ENCODE measurements around the gene TLR2. TPM values are rescaled to one million over a fixed set of nuclear protein-coding genes. Genes with fewer than 3 reads are reported as not detected.

The TLR2 gene
- total RNA-seq, 1 experiment from 2014 or later, result 10.8 TPM

GRCh38 chr4:153724606-153725005, 40.5 kb downstream of the TLR2 start:
- no TSS peak for BruUV-seq (replicated peaks)
- TF ChIP-seq CTCF (IDR thresholded peaks at IDR 0.05; ENCODE audit: unreplicated experiment), result no peak
- DNase-seq, result no peak
- CTCF ChIA-PET, result no interaction called here
- no peak overlapping the region for H3K27ac Mint-ChIP-seq (ENCODE audit: unreplicated experiment)
- H3K27me3 Mint-ChIP-seq (ENCODE audit: unreplicated experiment), result no peaks in the 10 kb centered on the region
- H3K4me1 Mint-ChIP-seq (ENCODE audit: low read depth, unreplicated experiment), result no peaks in the 10 kb centered on the region
- H3K9me3 Mint-ChIP-seq (ENCODE audit: low read depth, unreplicated experiment), result no peaks in the 10 kb centered on the region
- no peaks in the 10 kb centered on the region for H3K36me3 Mint-ChIP-seq (ENCODE audit: insufficient read depth, unreplicated experiment)
- no peak overlapping the region for H3K4me3 Mint-ChIP-seq (ENCODE audit: low read depth, unreplicated experiment)
- intact Hi-C loops (cut with micrococcal nuclease; ENCODE audit: unreplicated experiment), result no loop called here

DNA sequence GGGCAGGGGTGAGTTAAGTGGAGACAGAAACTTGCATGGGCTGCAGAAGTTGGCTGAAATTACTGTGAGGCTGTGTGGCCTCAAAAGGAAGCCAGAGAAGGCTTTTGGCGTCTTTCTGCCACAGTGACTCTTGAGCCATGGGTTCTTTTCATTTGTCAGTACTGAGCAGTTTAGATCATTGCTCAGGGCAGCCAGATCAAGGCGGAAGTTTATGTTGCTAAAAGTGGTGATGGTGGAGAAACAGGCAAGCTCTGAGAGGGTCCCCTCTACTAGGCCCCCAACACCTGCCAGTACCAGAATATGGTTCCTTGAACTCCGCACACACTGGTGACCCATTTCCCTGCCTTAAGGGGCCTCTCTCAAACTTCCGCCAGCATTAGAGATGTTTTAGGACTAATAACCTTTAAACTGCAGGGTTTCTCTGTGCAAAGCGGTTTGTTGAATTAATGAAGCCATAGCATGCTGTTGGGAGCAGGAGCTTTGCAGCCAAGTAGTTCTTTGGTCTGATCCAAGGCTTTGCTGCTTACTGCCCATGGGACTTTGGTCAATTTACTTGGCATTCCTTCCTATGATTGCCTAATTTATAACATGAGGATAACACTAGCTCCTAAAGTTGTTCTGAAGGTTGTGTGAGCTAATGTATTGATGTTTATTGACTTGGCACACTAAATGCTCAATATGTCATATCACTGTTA, 41.2 kb downstream of the TLR2 start:
- CTCF ChIA-PET, result interaction anchor here (0.5 to 0.6 kb wide), 2 partner anchors 473 to 579 kb away, joined by 3 read pairs; no protein-coding TSS in a partner anchor
- Mint-ChIP-seq H3K27ac (ENCODE audit: unreplicated experiment) (no peak overlapping the region), H3K27me3 (ENCODE audit: unreplicated experiment) (no peaks in the 10 kb centered on the region)

GRCh38 chr4:153725831-153726154, 41.7 kb downstream of the TLR2 start:
- BruUV-seq (replicated peaks), result no TSS peak
- no peaks in the 10 kb centered on the region for H3K36me3 Mint-ChIP-seq (ENCODE audit: insufficient read depth, unreplicated experiment)
- no peaks in the 10 kb centered on the region for H3K9me3 Mint-ChIP-seq (ENCODE audit: low read depth, unreplicated experiment)
- CTCF ChIA-PET, result interaction anchor here (0.5 to 0.6 kb wide), 2 partner anchors 472 to 580 kb away, joined by 3 read pairs; no protein-coding TSS in a partner anchor
- H3K4me3 Mint-ChIP-seq (ENCODE audit: low read depth, unreplicated experiment), result no peak overlapping the region
- H3K27ac Mint-ChIP-seq (ENCODE audit: unreplicated experiment), result no peak overlapping the region
- DNase-seq, result no peak
- no peaks in the 10 kb centered on the region for H3K4me1 Mint-ChIP-seq (ENCODE audit: low read depth, unreplicated experiment)
- intact Hi-C loops (cut with micrococcal nuclease; ENCODE audit: unreplicated experiment), result no loop called here
- no peak for TF ChIP-seq CTCF (IDR thresholded peaks at IDR 0.05; ENCODE audit: unreplicated experiment)
- H3K27me3 Mint-ChIP-seq (ENCODE audit: unreplicated experiment), result no peaks in the 10 kb centered on the region

More for the DNA sequence above, 41.2 kb downstream of the TLR2 start:
- no peak for DNase-seq
- no TSS peak for BruUV-seq (replicated peaks)
- intact Hi-C loops (cut with micrococcal nuclease; ENCODE audit: unreplicated experiment), result no loop called here
- H3K36me3 Mint-ChIP-seq (ENCODE audit: insufficient read depth, unreplicated experiment), result no peaks in the 10 kb centered on the region
- no peaks in the 10 kb centered on the region for H3K4me1 Mint-ChIP-seq (ENCODE audit: low read depth, unreplicated experiment)
- H3K9me3 Mint-ChIP-seq (ENCODE audit: low read depth, unreplicated experiment), result no peaks in the 10 kb centered on the region
- no peak for TF ChIP-seq CTCF (IDR thresholded peaks at IDR 0.05; ENCODE audit: unreplicated experiment)
- no peak overlapping the region for H3K4me3 Mint-ChIP-seq (ENCODE audit: low read depth, unreplicated experiment)

- DNase-seq, result no peak
- CTCF ChIA-PET, result no interaction called here
- no peaks in the 10 kb centered on the region for H3K9me3 Mint-ChIP-seq (ENCODE audit: low read depth, unreplicated experiment)
- no peak overlapping the region for H3K27ac Mint-ChIP-seq (ENCODE audit: unreplicated experiment)
- H3K4me1 Mint-ChIP-seq (ENCODE audit: low read depth, unreplicated experiment), result peaks cover 13% of the 10 kb centered on the region
- no TSS peak for BruUV-seq (replicated peaks)
- no peak overlapping the region for H3K4me3 Mint-ChIP-seq (ENCODE audit: low read depth, unreplicated experiment)
- no peak for TF ChIP-seq CTCF (IDR thresholded peaks at IDR 0.05; ENCODE audit: unreplicated experiment)
- intact Hi-C loops (cut with micrococcal nuclease; ENCODE audit: unreplicated experiment), result no loop called here
- no peaks in the 10 kb centered on the region for H3K36me3 Mint-ChIP-seq (ENCODE audit: insufficient read depth, unreplicated experiment)
- H3K27me3 Mint-ChIP-seq (ENCODE audit: unreplicated experiment), result no peaks in the 10 kb centered on the region
Measured at GRCh38 chr4:153728151-153728550, 44.1 kb downstream of the TLR2 start.
